GM21526 (cell line): Measurements from ENCODE around the gene VPREB3.
A peak's percentile ranks its signal among the peaks of the same experiment; 100 is the strongest.

Source experiments
- ATAC-seq: cut with Tn5 transposase; IDR thresholded peaks from one replicate; pipeline ENCODE4 v1.9.1; 2021; ENCODE audit warnings: moderate library complexity; ENCODE audit not compliant: unreplicated experiment, low FRiP score

The VPREB3 gene, protein sequence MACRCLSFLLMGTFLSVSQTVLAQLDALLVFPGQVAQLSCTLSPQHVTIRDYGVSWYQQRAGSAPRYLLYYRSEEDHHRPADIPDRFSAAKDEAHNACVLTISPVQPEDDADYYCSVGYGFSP

DNA sequence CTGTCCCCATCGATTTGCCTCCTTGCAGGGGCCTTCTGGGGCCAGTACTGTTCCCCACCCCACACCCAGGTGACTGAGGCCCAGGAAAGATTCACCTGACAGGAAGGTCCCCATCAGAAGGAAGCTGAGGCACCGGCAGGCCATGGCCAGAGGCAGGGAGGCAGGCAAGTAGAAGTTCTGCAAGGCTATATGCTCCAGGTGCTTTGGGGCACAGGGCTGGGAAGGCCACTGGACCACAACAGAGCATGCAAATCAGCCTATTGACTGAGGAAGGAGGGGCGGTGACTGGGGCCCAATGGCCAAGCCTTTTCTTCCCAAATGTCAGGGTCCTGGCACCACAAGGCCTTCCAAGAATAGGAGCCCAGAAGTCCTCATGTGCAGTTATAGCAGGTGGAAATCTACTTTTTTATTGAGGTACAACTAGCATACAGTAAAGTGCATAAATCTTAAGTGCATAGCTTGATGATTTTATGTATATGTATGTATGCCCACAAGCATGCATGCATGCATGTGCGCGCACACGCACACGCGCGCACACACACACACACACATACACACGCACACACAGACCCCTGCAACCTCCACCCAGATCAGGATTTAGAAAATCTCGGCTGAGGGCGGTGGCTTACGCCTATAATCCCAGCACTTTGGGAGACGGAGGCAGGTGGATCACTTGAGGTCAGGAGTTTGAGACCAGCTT lies at the start of gene VPREB3:
Gene VPREB3, minus strand, starts transcription at position 206 of the 700 bp plus-strand sequence. Its CDS starts 62 bp downstream, at position 144.
- no peak for ATAC-seq

DNA sequence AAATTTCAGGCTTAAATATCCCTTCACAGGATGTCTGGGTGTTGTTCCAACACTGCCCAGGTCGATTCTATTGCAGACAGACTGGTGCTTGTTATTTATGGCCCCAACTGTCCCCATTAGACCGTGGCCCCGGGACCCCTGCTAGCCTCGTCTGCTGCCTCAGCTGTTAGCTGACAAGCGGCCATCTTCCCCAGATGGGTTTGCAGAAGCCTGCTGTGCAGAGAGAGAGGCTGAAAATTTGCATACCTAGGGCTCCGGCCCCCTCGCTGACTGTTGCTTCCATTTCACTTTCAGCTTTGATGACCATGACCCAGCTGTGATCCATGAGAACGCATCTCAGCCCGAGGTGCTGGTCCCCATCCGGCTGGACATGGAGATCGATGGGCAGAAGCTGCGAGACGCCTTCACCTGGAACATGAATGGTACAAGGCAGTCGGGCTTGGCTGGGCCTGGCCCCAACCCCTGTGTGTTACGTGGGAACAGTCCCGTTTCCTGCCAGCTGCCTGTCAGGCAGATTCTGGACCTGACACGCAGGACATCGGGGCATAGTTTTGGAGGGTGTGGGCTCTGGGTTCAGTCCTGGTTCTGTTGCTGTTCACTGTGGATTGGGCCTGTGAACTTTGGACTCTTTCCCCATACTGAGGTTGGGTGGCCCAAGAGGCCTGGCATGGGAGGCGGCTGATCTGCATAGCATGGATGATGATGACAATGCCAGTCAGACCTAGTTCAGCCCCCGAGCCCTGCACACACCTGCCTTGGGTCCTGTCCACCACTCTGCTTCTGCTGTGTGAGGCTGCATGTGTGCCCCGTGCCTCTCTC lies 49.0 kb upstream of the VPREB3 start:
- no peak for ATAC-seq

GRCh38 chr22:23801886-23802377 lies 47.7 kb upstream of the VPREB3 start:
- ATAC-seq, result no peak

DNA sequence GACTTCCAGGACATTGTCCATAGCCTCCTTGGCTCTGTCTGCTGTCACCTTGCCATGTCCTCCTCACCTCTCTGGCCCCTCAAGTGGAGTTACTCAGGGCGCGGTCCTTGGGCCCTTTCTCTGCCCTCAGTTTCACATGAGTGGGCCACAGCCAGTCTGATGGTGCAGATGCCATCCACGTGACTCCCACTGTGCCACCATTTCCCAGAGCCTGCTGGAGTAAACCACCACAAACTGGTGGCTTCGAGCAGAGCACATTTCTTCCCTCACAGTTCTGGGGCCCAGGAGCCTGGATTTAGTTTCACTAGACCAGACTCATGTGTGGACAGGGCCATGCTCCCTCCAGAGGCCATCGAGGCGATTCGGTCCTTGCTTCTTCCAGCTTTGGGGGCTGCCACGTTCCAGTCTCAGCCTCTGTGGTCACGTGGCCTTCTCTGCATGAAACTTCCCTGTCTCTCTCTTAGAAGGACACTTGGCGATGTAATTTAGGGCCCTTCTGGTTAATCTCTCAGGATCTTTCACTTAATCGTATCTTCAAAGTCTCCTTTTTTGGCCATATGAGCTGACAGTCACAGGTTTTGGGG lies 47.1 kb upstream of the VPREB3 start:
- no peak for ATAC-seq

DNA sequence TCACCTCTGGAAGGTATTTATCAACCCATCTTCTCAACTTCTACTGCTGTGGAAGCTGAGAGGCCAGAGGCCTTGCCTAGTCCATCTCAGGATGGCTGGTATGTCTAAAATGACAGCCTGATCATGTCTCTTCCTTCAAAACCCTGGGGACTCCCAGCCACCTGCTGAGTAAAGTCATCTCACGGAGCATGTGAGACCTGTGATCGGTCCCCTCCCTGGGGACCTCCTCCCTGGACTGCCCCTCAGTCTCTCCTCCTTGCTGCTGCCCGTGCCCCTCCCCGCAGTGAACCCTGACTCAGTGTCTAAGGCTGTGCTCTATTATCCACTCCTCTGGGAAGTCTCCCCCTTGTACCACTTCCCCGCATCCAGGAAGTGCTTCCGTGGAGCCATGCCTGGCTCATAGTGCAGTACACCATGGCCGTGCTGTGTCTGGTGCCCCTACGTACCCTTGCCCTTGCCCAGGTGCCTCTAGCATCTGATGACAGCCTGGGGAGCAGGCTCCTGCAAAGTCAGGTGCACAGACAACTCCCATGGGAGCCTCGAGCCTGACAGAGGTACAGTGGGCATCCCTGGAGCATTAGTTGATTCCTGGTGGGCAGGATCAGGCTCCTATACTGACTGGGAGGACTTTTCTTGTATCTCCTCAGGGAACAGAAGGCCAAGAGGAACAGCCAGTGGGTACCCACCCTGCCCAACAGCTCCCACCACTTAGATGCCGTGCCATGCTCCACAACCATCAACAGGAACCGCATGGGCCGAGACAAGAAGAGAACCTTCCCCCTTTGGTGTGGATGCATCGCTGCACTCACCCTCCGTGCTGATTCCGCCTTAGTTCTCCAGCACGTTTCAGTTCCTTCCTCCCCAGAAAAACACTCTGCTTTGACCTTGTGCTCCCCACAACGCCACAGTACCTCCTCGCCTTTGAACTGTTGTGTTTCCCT lies 46.3 kb upstream of the VPREB3 start:
- ATAC-seq, result peak; percentile 33

- no peak for ATAC-seq
These were observed 42.2 kb upstream of the VPREB3 start for GRCh38 chr22:23796461-23796860.

- no peak for ATAC-seq
These were observed 39.1 kb upstream of the VPREB3 start for GRCh38 chr22:23793326-23793725.

DNA sequence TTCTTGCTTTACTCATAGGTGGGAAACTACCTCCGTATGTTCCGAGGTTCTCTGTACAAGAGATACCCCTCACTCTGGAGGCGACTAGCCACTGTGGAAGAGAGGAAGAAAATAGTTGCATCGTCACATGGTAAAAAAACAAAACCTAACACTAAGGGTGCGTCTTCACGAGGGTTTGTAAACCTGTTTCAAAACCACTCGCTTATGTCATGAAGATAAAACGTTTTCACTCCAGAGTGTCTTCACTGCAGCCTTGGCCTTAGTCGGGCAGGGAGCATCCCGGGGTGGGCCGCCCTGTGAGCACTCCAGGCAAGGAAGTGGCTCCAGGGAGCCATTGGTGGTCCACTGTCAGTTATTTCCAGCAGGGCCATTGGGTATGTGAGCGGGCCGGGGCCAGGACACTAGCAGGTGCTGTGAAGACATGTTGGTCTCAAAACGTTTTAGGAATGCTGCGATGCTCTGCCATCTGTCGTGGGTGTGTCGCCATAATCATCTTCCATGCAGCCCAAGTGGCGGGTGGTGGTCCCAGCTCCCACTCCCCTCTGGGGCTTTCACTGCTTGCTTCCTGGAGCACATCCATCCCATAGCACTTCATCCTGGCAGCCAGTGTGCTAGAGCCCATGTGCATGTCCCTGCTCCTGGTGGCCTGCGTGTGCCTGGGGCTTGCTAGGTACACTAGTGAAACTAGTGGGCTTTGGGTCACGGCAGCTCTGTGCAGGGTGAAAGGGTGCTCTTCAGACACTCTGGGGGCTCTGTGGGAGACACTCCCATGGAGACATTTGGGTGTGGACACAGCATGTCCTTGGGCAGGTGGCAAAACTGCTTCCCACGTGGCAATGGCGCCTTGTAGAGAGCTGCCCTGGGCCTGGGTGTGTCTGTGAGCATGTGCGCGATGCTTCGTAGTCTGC lies 37.8 kb upstream of the VPREB3 start:
- ATAC-seq, result no peak

GRCh38 chr22:23790819-23791737 lies 36.9 kb upstream of the VPREB3 start:
- ATAC-seq, result no peak

DNA sequence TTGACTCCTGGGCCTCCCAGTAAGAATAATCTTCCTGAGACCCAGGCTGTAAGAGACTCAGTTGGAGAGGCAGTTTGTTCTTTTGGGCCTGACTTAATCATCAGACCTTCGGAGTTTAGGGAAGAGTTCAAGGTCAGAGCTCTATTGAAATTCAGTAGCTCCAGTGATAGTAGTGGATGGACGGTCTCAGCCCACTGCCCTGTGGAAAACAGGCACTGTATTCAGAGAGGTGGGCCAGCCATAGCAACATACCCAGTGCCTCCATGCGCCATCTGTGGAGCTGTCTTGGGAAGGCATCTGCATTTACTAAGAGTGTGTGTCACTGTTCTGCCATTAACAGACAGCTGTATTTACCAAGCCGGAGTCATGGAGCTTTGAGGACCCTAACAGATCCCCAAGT lies 35.4 kb upstream of the VPREB3 start:
- no peak for ATAC-seq

GRCh38 chr22:23789121-23789520 lies 34.9 kb upstream of the VPREB3 start:
- no peak for ATAC-seq

DNA sequence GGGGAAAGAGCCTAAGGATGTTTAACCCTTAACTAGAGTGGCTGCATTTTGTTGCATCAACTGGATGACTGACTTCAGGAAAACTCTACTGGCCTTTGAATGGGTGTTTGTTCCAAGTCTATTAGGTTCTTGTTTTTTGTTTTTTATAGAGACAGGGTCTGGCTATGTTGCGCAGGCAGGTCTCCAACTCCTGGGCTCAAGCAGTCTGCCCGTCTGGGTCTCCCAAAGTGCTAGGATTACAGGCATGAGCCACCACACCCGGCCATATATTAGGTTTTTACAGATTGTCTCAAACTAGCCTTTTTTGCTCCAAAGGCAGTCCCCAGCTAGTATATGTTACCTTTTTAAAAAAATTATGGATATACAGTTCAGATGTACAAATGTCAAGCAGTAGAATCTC lies 33.7 kb upstream of the VPREB3 start:
- ATAC-seq, result no peak

GRCh38 chr22:23787600-23787896 lies 33.3 kb upstream of the VPREB3 start:
- ATAC-seq, result peak; percentile 19

DNA sequence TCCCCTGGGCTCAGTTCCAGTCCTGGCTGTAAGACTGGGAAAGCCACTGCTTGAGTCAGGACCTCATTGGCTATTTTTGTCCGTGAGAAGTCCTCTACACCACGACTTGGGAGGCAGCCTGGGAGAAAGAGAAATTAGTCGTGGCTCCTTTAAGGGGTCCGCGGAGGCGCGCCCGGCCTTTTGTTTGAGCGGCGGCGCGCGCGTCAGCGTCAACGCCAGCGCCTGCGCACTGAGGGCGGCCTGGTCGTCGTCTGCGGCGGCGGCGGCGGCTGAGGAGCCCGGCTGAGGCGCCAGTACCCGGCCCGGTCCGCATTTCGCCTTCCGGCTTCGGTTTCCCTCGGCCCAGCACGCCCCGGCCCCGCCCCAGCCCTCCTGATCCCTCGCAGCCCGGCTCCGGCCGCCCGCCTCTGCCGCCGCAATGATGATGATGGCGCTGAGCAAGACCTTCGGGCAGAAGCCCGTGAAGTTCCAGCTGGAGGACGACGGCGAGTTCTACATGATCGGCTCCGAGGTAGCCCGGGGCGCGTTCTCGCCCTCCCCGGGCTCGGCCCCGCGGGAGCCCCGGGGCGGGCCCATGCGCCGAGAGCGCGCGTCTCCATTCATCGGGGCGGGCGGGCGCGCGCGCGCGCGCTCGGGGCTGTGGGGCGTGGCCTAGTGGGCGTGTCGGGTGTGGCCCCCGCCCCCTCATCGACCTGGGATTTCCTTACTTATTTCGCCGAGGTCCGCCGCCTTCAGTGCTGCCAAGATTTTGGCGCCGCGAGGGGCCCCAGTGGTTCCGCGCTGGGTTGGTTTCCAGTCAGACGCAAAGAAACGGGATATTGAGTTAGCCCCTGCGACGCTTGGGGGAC lies 32.8 kb upstream of the VPREB3 start, which contains the start of gene SMARCB1:
Gene SMARCB1, plus strand, starts transcription at position 215 of the 848 bp plus-strand sequence. Its CDS starts 204 bp downstream, at position 419.
- peak; percentile 56 for ATAC-seq

DNA sequence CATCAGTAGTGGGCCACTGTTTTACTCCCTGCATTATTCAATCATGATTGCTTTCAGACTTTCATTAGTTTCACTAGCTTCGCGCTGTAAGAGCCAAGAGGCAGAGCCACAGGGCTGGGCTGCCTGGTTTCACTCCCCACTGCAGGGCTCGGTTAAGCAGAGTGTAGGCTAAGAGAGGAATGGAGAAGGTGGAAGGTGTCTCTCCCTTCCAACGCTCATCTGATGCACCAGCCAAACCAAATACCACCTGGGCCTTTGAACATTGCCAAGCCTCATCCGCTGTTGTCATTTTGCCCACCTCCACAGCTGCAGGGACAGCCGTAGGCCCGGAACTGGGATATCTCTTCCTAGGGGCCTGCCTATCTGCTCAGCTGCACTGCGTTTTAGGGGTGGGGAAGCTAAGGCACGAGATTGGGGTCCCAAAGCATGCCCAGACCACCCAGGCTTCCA lies 32.1 kb upstream of the VPREB3 start:
- no peak for ATAC-seq

- no peak for ATAC-seq
These were observed 30.0 kb upstream of the VPREB3 start for GRCh38 chr22:23784215-23784732.
